ENCODE data around the gene TEX22.

TEX22 gene

DNA sequence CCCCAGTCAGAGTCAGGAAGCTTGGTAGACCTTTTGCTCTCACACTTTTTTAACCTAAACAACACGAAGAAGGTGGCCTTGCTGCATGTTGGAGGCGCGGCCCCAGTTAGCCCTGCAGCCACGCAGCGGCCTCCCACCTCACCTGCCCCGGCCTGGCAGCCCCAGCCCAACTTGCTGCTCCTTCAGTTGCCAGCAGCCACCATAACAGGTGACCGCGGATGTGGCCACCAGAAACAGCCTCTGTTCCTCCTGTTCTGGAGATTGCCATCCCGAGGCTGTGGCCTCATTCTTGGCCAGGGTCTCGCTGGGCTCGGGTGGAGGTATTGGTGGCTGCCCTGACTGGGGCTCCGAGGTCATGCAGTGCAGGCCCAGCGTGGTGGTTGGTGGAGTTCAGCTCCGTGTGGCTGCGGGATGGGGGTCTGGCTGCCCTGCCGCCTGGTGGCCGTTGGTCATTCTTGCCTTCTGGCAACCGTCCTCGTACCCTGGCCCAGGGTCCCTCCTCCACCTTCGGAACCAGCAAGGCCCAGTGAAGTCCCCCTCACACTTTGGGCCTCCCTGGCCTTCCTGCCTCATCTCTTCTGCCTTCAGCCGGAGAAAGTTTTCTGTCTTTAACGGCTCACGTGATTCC lies 20.7 kb upstream of the TEX22 start:
- Histone ChIP-seq H3K79me2 (ENCODE audit: insufficient read depth, low read length) (no peaks in the 10 kb centered on the region; the same call in 1 of the 2 replicates), H3K9me2 (replicated peaks; ENCODE audit: low read depth, low read length) (no peaks in the 10 kb centered on the region), H3F3A (ENCODE audit: low read depth) (peaks cover 3% of the 10 kb centered on the region; the same call in 1 of the 2 replicates), H2AFZ (ENCODE audit: low read length) (no peak overlapping the region), H3K4me1 (ENCODE audit: insufficient read depth, low read length, poor library complexity, severe bottlenecking) (peaks cover 31% of the 10 kb centered on the region), H3K9me3 (ENCODE audit: insufficient read depth, low read depth, low read length) (no peaks in the 10 kb centered on the region), H3K4me2 (ENCODE audit: low read depth, low read length, poor library complexity, severe bottlenecking) (peak overlapping the region; percentile 67), H3K4me3 (ENCODE audit: low read length, poor library complexity, severe bottlenecking) (no peak overlapping the region), H3K36me3 (ENCODE audit: insufficient read depth, low read length) (no peaks in the 10 kb centered on the region), H3K27me3 (ENCODE audit: insufficient read depth, low read length, poor library complexity, severe bottlenecking) (no peaks in the 10 kb centered on the region), H3K9ac (ENCODE audit: low read depth, low read length, poor library complexity, severe bottlenecking) (peak overlapping the region; percentile 47), H4K20me1 (ENCODE audit: insufficient read depth, low read length, poor library complexity, severe bottlenecking) (no peaks in the 10 kb centered on the region)
- no peak for TF ChIP-seq EZH2phosphoT487 (IDR thresholded peaks at IDR 0.05; ENCODE audit: borderline replicate concordance)
- TF ChIP-seq, protein P1, sequence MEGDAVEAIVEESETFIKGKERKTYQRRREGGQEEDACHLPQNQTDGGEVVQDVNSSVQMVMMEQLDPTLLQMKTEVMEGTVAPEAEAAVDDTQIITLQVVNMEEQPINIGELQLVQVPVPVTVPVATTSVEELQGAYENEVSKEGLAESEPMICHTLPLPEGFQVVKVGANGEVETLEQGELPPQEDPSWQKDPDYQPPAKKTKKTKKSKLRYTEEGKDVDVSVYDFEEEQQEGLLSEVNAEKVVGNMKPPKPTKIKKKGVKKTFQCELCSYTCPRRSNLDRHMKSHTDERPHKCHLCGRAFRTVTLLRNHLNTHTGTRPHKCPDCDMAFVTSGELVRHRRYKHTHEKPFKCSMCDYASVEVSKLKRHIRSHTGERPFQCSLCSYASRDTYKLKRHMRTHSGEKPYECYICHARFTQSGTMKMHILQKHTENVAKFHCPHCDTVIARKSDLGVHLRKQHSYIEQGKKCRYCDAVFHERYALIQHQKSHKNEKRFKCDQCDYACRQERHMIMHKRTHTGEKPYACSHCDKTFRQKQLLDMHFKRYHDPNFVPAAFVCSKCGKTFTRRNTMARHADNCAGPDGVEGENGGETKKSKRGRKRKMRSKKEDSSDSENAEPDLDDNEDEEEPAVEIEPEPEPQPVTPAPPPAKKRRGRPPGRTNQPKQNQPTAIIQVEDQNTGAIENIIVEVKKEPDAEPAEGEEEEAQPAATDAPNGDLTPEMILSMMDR (conservative IDR thresholded peaks at IDR 0.05; ENCODE audit: low read length): no peak

DNA sequence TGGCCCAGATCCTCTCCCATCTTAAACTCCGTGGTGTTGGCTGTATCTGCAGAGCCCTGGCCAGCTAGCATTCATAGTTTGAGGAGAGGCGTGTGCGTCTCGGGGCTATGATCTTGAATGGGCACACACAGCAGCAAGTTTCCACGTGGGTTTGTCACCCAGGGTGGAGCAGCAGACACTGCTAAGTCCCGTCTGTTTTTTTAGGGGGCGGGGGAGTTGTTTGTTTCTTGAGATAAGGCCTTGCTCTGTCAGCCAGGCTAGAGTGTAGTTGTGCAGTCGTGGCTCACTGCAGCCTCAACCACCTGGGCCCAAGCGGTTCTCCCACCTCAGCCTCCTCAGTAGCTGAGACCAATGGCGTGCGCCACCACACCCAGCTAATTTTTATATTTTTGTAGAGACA lies 20.1 kb upstream of the TEX22 start:
- H3K36me3 ChIP-seq (ENCODE audit: insufficient read depth, low read length): 0 out of 2 replicates have a peak, but pooled peaks cover 2% of the 10 kb centered on the region
- H3K4me1 ChIP-seq (ENCODE audit: insufficient read depth, low read length, poor library complexity, severe bottlenecking): peaks cover 31% of the 10 kb centered on the region
- no peaks in the 10 kb centered on the region; the same call in 1 of the 2 replicates for H3K79me2 ChIP-seq (ENCODE audit: insufficient read depth, low read length)
- no peaks in the 10 kb centered on the region for H3K9me3 ChIP-seq (ENCODE audit: insufficient read depth, low read depth, low read length)
- H4K20me1 ChIP-seq (ENCODE audit: insufficient read depth, low read length, poor library complexity, severe bottlenecking): no peaks in the 10 kb centered on the region
- peaks cover 3% of the 10 kb centered on the region; the same call in 1 of the 2 replicates for H3F3A ChIP-seq (ENCODE audit: low read depth)
- H3K27me3 ChIP-seq (ENCODE audit: insufficient read depth, low read length, poor library complexity, severe bottlenecking): no peaks in the 10 kb centered on the region
- no peak overlapping the region for H3K4me2 ChIP-seq (ENCODE audit: low read depth, low read length, poor library complexity, severe bottlenecking)
- TF ChIP-seq, protein P1 (conservative IDR thresholded peaks at IDR 0.05; ENCODE audit: low read length): no peak
- no peak for TF ChIP-seq EZH2phosphoT487 (IDR thresholded peaks at IDR 0.05; ENCODE audit: borderline replicate concordance)
- H3K9me2 ChIP-seq (replicated peaks; ENCODE audit: low read depth, low read length): no peaks in the 10 kb centered on the region
- no peak overlapping the region for H2AFZ ChIP-seq (ENCODE audit: low read length)
- peak overlapping the region; percentile 47 for H3K9ac ChIP-seq (ENCODE audit: low read depth, low read length, poor library complexity, severe bottlenecking)
- H3K4me3 ChIP-seq (ENCODE audit: low read length, poor library complexity, severe bottlenecking): no peak overlapping the region

DNA sequence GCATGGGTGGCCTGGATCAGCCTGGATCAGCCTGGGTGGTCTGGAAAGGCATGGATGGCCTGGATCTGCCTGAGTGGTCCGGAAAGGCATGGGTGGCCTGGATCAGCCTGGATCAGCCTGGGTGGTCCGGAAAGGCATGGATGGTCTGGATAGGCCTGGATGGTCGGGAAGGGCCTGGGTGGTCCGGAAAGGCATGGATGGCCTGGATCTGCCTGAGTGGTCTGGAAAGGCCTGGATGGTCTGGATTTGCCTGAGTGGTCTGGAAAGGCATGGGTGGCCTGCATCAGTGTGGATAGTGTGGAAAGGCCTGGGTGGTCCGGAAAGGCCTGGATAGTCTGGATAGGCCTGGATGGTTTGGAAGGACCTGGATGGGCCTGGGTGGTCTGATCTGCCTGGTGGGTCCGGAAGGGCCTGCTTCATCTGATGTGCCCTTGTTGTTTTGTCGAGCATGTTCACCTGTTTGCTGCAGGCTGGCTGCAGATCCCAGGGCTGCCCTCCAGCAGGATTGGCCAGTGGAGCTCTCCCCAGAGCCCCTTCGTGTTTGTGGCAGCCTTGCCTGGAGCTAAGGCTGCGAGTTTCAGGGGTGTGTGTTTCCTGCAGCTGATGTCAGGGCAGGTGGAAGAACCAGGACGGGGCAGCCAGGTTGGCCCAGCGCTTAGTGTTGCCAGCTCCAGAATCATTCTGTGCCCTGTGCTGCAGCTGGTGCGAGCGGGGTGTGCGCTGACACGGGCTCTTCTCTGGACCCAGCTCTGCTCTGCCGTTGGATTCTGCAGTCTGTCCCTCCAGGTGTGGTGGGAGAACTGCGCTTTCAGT lies 19.3 kb upstream of the TEX22 start:
- H3K36me3 ChIP-seq (ENCODE audit: insufficient read depth, low read length): peaks cover 8% of the 10 kb centered on the region; the same call in 1 of the 2 replicates
- H3K4me3 ChIP-seq (ENCODE audit: low read length, poor library complexity, severe bottlenecking): no peak overlapping the region
- peaks cover 30% of the 10 kb centered on the region for H3K4me1 ChIP-seq (ENCODE audit: insufficient read depth, low read length, poor library complexity, severe bottlenecking)
- no peak for TF ChIP-seq EZH2phosphoT487 (IDR thresholded peaks at IDR 0.05; ENCODE audit: borderline replicate concordance)
- no peaks in the 10 kb centered on the region; the same call in 1 of the 2 replicates for H3K79me2 ChIP-seq (ENCODE audit: insufficient read depth, low read length)
- no peak overlapping the region for H3K4me2 ChIP-seq (ENCODE audit: low read depth, low read length, poor library complexity, severe bottlenecking)
- no peaks in the 10 kb centered on the region for H3K9me2 ChIP-seq (replicated peaks; ENCODE audit: low read depth, low read length)
- H2AFZ ChIP-seq (ENCODE audit: low read length): no peak overlapping the region
- no peaks in the 10 kb centered on the region for H4K20me1 ChIP-seq (ENCODE audit: insufficient read depth, low read length, poor library complexity, severe bottlenecking)
- peak overlapping the region; percentile 47 for H3K9ac ChIP-seq (ENCODE audit: low read depth, low read length, poor library complexity, severe bottlenecking)
- peaks cover 3% of the 10 kb centered on the region; the same call in 1 of the 2 replicates for H3F3A ChIP-seq (ENCODE audit: low read depth)
- no peaks in the 10 kb centered on the region for H3K9me3 ChIP-seq (ENCODE audit: insufficient read depth, low read depth, low read length)
- no peaks in the 10 kb centered on the region for H3K27me3 ChIP-seq (ENCODE audit: insufficient read depth, low read length, poor library complexity, severe bottlenecking)

All from Loucy (cell line).